SU-DHL-6 (cell line): Measurements from ENCODE around the gene UPF2.
"Not testable (repeated sequence)": the region's sequence is repeated elsewhere in the genome, so short reads cannot be mapped to it uniquely, and the experiment has no call there.

Experiments
- EZH2phosphoT487 ChIP-seq: fragments of 200-600 bp; sonication (generic), shearing (Covaris generic); conservative IDR thresholded peaks from 2 replicates; pipeline ENCODE4 v1.6.1; 2018; ENCODE audit warnings: mild to moderate bottlenecking, antibody characterized with exemption, low read length, moderate library complexity, mixed read lengths
- TF ChIP-seq, protein P1 (sequence below): fragments of 200-600 bp; sonication (generic); IDR thresholded peaks from one replicate; pipeline ENCODE4 v1.5.1; 2017; ENCODE audit warnings: antibody characterized with exemption, mild to moderate bottlenecking, low read length, moderate library complexity; ENCODE audit not compliant: insufficient read depth, poor library complexity, severe bottlenecking

DNA sequence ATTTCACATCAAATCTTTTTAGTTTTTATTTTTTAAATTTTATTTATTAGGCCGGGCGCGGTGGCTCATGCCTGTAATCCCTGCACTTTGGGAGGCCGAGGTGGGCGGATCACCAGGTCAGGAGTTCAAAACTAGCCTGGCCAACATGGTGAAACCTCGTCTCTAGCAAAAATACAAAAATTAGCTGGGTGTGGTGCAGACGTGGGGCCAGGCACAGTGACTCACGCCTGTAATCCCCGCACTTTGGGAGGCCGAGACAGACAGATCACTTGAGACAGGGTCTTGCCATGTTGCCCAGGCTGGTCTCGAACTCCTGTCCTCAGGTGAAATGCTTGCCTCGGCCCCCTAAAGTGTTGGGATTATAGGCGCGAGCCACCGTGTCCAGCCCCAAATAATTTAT lies 28.8 kb upstream of the UPF2 start:
- TF ChIP-seq, protein P1, sequence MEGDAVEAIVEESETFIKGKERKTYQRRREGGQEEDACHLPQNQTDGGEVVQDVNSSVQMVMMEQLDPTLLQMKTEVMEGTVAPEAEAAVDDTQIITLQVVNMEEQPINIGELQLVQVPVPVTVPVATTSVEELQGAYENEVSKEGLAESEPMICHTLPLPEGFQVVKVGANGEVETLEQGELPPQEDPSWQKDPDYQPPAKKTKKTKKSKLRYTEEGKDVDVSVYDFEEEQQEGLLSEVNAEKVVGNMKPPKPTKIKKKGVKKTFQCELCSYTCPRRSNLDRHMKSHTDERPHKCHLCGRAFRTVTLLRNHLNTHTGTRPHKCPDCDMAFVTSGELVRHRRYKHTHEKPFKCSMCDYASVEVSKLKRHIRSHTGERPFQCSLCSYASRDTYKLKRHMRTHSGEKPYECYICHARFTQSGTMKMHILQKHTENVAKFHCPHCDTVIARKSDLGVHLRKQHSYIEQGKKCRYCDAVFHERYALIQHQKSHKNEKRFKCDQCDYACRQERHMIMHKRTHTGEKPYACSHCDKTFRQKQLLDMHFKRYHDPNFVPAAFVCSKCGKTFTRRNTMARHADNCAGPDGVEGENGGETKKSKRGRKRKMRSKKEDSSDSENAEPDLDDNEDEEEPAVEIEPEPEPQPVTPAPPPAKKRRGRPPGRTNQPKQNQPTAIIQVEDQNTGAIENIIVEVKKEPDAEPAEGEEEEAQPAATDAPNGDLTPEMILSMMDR = not testable (repeated sequence)
- TF ChIP-seq EZH2phosphoT487 = not testable (repeated sequence)
